ENCODE data around the gene TMOD1. TPM values are rescaled to one million over a fixed set of nuclear protein-coding genes. Genes with fewer than 3 reads are reported as not detected.

The TMOD1 gene
- total and polyA plus RNA-seq, 9 of the 15 experiments (the other 6 are each of a cell fraction or from before 2014, with no cell fraction given), result 7.1 to 41.2 (median 14.2) TPM

DNA sequence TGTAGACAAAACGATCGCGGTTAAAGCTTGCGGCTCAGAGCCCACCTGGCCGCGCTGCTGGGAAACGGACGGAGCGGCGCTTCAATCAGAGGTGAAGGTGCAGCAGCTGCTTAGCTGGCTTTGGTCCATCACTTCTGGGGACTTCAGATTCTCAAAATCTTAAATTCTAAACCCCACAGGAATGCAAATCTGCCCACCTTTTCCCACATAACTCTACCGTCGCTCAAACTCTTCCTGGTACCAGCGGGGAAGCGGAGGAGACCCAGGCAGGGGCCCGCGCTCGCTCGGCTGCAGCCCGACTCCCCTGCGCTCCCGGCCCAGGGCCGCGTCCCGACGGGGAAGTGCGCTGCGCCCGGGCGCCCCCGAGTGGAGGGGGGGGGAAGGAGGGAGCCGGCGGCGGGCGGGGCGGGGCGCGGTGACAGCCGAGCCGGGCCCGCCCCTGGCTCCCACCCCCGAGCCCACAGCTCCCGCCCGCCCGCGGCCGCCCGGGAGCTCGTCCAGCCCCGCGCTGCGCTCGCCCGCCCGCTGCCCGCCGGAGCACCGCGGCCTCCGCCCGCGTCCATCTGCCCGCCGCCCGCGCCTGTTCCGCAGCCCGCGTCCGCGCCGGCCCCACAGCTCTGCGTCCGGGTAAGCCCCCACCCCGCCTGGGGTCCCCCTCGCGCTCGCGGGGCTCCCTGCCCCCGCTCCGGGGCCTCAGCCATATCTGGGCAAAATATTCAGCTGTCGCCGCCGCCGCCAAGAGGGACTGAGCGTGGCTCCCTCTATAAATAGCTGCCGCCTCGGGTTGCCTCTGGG, at the start of gene TMOD1 (continued):
- TF ChIP-seq, protein P1, sequence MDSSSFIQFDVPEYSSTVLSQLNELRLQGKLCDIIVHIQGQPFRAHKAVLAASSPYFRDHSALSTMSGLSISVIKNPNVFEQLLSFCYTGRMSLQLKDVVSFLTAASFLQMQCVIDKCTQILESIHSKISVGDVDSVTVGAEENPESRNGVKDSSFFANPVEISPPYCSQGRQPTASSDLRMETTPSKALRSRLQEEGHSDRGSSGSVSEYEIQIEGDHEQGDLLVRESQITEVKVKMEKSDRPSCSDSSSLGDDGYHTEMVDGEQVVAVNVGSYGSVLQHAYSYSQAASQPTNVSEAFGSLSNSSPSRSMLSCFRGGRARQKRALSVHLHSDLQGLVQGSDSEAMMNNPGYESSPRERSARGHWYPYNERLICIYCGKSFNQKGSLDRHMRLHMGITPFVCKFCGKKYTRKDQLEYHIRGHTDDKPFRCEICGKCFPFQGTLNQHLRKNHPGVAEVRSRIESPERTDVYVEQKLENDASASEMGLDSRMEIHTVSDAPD (CRISPR knock-in tag; IDR thresholded peaks at IDR 0.05), result no peak
- TF ChIP-seq ARNT (IDR thresholded peaks at IDR 0.05) (no peak), NUFIP1 (IDR thresholded peaks at IDR 0.05; ENCODE audit: partially characterized antibody) (no peak), SREBF2 (CRISPR knock-in tag; IDR thresholded peaks at IDR 0.05) (no peak), NFRKB (IDR thresholded peaks at IDR 0.05; ENCODE audit: low read depth) (no peak), COPS2 (conservative IDR thresholded peaks at IDR 0.05) (no peak), NONO (IDR thresholded peaks at IDR 0.05; ENCODE audit: low read depth in 2 of 2, low read length in 1 of 2) (peak in 1 of 2 experiments; percentile 9; a peak in 1 of 4 replicates), RBBP5 (IDR thresholded peaks at IDR 0.05; ENCODE audit: borderline replicate concordance, insufficient read depth, low read length, poor library complexity, severe bottlenecking) (no peak), TFAM (CRISPR knock-in tag; conservative IDR thresholded peaks at IDR 0.05) (no peak), FIP1L1 (IDR thresholded peaks at IDR 0.05; ENCODE audit: low read depth, low read length, poor library complexity, severe bottlenecking) (no peak), ZBTB7A (IDR thresholded peaks at IDR 0.05; ENCODE audit: borderline replicate concordance, control insufficient read depth, low read depth, low read length) (peak; percentile 37), ZNF408 (CRISPR knock-in tag; IDR thresholded peaks at IDR 0.05; ENCODE audit: low read depth) (no peak), SREBF1 (IDR thresholded peaks at IDR 0.05; ENCODE audit: borderline replicate concordance, low read depth, low read length) (no peak), PPARD (CRISPR knock-in tag; IDR thresholded peaks at IDR 0.05) (no peak), SIX5 (IDR thresholded peaks at IDR 0.05; ENCODE audit: borderline replicate concordance in 1 of 2, insufficient read depth in 1 of 2, low read depth in 1 of 2, low read length in 2 of 2) (no peak), ZNF764 (CRISPR knock-in tag; IDR thresholded peaks at IDR 0.05; ENCODE audit: low read depth) (no peak)
- TF ChIP-seq, protein P2, sequence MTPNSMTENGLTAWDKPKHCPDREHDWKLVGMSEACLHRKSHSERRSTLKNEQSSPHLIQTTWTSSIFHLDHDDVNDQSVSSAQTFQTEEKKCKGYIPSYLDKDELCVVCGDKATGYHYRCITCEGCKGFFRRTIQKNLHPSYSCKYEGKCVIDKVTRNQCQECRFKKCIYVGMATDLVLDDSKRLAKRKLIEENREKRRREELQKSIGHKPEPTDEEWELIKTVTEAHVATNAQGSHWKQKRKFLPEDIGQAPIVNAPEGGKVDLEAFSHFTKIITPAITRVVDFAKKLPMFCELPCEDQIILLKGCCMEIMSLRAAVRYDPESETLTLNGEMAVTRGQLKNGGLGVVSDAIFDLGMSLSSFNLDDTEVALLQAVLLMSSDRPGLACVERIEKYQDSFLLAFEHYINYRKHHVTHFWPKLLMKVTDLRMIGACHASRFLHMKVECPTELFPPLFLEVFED (CRISPR knock-in tag; conservative IDR thresholded peaks at IDR 0.05), result no peak
- TF ChIP-seq, protein P3, sequence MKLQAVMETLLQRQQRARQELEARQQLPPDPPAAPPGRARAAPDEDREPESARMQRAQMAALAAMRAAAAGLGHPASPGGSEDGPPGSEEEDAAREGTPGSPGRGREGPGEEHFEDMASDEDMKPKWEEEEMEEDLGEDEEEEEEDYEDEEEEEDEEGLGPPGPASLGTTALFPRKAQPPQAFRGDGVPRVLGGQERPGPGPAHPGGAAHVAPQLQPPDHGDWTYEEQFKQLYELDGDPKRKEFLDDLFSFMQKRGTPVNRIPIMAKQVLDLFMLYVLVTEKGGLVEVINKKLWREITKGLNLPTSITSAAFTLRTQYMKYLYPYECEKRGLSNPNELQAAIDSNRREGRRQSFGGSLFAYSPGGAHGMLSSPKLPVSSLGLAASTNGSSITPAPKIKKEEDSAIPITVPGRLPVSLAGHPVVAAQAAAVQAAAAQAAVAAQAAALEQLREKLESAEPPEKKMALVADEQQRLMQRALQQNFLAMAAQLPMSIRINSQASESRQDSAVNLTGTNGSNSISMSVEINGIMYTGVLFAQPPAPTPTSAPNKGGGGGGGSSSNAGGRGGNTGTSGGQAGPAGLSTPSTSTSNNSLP (IDR thresholded peaks at IDR 0.05; ENCODE audit: borderline replicate concordance, low read depth, low read length), result no peak
- TF ChIP-seq, protein P4, sequence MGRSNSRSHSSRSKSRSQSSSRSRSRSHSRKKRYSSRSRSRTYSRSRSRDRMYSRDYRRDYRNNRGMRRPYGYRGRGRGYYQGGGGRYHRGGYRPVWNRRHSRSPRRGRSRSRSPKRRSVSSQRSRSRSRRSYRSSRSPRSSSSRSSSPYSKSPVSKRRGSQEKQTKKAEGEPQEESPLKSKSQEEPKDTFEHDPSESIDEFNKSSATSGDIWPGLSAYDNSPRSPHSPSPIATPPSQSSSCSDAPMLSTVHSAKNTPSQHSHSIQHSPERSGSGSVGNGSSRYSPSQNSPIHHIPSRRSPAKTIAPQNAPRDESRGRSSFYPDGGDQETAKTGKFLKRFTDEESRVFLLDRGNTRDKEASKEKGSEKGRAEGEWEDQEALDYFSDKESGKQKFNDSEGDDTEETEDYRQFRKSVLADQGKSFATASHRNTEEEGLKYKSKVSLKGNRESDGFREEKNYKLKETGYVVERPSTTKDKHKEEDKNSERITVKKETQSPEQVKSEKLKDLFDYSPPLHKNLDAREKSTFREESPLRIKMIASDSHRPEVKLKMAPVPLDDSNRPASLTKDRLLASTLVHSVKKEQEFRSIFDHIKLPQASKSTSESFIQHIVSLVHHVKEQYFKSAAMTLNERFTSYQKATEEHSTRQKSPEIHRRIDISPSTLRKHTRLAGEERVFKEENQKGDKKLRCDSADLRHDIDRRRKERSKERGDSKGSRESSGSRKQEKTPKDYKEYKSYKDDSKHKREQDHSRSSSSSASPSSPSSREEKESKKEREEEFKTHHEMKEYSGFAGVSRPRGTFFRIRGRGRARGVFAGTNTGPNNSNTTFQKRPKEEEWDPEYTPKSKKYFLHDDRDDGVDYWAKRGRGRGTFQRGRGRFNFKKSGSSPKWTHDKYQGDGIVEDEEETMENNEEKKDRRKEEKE (IDR thresholded peaks at IDR 0.05; ENCODE audit: borderline replicate concordance in 1 of 2, control insufficient read depth in 1 of 2, low read depth in 2 of 2, low read length in 1 of 2), result no peak

All from K562 (cell line).